ENCODE measurements around the gene SEMA6B. TPM values are rescaled to one million over a fixed set of nuclear protein-coding genes. Genes with fewer than 3 reads are reported as not detected.

The SEMA6B gene
- total RNA-seq, 3 donors from 2014 or later = 2.3 to 8.8 (median 3.2) TPM

DNA sequence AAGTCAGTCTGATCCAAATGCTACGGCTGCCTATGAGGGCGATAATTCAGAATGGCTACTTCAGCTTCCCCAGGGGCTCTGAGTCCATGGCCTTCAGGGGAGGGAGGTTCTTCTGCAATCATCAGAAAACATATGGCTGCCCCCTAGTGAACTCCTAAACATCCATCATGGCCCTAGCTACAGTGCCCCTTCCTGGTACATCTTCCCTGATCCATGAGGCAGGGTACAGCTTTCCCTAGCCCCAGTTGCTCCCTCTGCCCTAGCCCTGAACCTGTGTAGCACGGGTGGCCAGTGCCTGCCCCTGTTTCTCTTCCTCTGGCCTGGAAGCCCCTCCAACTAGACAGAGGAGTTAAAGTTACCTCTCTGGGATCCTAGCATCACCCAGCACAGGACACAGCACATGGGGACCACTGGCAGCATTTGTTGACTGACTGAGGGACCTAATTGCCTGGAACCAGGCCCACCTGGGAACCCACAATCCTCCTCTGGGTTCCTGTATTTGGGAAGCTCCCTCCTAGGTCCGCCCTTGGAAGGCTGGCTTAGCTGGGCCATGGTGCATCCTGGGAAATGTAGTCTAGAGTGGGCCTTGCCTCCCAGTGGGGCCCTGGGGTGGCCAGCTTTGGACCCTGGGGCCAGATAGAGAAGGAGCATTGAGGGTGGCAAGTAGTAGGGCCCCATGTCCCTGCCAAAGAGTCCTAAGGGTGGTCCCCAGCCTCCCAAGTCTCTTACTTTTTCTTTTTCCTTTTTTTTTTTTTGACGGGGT lies 17.7 kb upstream of the SEMA6B start:
- Histone ChIP-seq H3K27ac (peak overlapping the region in 1 of 2 donors; percentile 25), H3K36me3 (no peaks in the 10 kb centered on the region), H3K9me3 (no peaks in the 10 kb centered on the region), H3K4me1 (no peaks in the 10 kb centered on the region), H3K27me3 (peaks cover 6 to 57% of the 10 kb centered on the region in 2 donors), H3K4me3 (no peak overlapping the region)
- intact Hi-C loops (cut with DNase I; ENCODE audit: low total_unique reads) = no loop called here
- DNase-seq (ENCODE audit: low spot score in 2 of 2) = no peak
- TF ChIP-seq, protein P1, sequence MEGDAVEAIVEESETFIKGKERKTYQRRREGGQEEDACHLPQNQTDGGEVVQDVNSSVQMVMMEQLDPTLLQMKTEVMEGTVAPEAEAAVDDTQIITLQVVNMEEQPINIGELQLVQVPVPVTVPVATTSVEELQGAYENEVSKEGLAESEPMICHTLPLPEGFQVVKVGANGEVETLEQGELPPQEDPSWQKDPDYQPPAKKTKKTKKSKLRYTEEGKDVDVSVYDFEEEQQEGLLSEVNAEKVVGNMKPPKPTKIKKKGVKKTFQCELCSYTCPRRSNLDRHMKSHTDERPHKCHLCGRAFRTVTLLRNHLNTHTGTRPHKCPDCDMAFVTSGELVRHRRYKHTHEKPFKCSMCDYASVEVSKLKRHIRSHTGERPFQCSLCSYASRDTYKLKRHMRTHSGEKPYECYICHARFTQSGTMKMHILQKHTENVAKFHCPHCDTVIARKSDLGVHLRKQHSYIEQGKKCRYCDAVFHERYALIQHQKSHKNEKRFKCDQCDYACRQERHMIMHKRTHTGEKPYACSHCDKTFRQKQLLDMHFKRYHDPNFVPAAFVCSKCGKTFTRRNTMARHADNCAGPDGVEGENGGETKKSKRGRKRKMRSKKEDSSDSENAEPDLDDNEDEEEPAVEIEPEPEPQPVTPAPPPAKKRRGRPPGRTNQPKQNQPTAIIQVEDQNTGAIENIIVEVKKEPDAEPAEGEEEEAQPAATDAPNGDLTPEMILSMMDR (IDR thresholded peaks at IDR 0.05) = no peak
- TF ChIP-seq POLR2A (IDR thresholded peaks at IDR 0.05) (no peak), POLR2AphosphoS5 (IDR thresholded peaks at IDR 0.05) (no peak)

- Histone ChIP-seq H3K4me1 (no peaks in the 10 kb centered on the region), H3K36me3 (no peaks in the 10 kb centered on the region), H3K27ac (peak overlapping the region; percentile 60 to 76), H3K9me3 (no peaks in the 10 kb centered on the region), H3K27me3 (peaks cover 6 to 52% of the 10 kb centered on the region in 2 donors), H3K4me3 (no peak overlapping the region)
- intact Hi-C loops (cut with DNase I; ENCODE audit: low total_unique reads) = no loop called here
- no peak for TF ChIP-seq POLR2AphosphoS5 (IDR thresholded peaks at IDR 0.05)
- TF ChIP-seq, protein P1 (IDR thresholded peaks at IDR 0.05) = peak; percentile 40 to 66 (median 64)
- peak; percentile 28 to 66 for DNase-seq (ENCODE audit: low spot score in 2 of 2)
Measured at GRCh38 chr19:4576016-4576933, 16.8 kb upstream of the SEMA6B start.

DNA sequence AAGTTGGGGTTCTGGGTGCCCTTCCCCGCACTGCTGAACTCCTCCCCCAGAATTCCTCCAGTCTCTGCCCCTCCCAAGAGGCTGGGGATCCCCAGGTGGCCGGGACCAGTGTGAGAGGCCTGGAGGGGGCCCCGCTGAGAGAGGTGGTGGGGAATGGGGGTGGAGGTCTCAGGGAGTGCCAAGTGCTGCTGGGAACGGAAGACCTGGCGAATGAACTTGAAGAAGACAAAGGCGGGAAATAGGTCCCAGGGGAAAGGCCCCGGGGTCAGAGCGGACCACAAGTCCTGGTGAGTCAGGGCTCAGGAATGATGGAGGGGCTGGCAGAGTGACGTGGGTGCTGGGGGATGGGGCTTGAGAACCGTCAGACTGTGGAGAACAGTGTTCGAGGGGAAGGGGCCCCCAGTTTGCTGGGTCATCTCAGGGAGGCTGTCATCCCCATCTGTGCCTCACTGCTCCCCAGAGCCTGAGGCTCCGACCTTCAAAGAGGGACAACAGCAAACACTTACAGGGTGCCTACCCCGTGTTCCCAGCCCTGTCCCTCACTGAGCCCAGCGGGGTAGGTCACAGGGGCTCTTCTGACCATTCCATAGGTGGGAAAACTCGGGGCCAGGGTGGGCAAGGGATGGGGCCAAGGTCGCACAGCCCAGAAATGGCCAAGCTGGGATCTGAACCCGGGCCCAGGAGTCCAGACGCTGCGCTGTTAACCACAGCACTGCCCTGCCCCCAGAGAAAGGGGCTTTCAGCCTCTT lies 16.0 kb upstream of the SEMA6B start:
- H3K9me3 ChIP-seq = no peaks in the 10 kb centered on the region
- intact Hi-C loops (cut with DNase I; ENCODE audit: low total_unique reads) = no loop called here
- peak overlapping the region; percentile 60 to 80 for H3K27ac ChIP-seq
- peak in 1 of 2 donors; percentile 28 for DNase-seq (ENCODE audit: low spot score in 2 of 2)
- H3K4me3 ChIP-seq = peak overlapping the region in 1 of 3 donors; percentile 43
- peaks cover 3 to 44% of the 10 kb centered on the region in 2 donors for H3K27me3 ChIP-seq
- no peaks in the 10 kb centered on the region for H3K36me3 ChIP-seq
- peak; percentile 50 to 93 (median 79) for TF ChIP-seq POLR2AphosphoS5 (IDR thresholded peaks at IDR 0.05)
- no peak for TF ChIP-seq POLR2A (IDR thresholded peaks at IDR 0.05)
- TF ChIP-seq, protein P1 (IDR thresholded peaks at IDR 0.05) = no peak
- H3K4me1 ChIP-seq = no peaks in the 10 kb centered on the region

GRCh38 chr19:4573682-4574081 lies 14.2 kb upstream of the SEMA6B start:
- no peak overlapping the region for H3K4me3 ChIP-seq
- intact Hi-C loops (cut with DNase I; ENCODE audit: low total_unique reads) = no loop called here
- H3K27me3 ChIP-seq = peaks cover 0 to 27% of the 10 kb centered on the region in 2 donors
- H3K4me1 ChIP-seq = no peaks in the 10 kb centered on the region
- TF ChIP-seq POLR2A (IDR thresholded peaks at IDR 0.05) (no peak), POLR2AphosphoS5 (IDR thresholded peaks at IDR 0.05) (no peak)
- TF ChIP-seq, protein P1 (IDR thresholded peaks at IDR 0.05) = no peak
- no peaks in the 10 kb centered on the region for H3K36me3 ChIP-seq
- H3K9me3 ChIP-seq = no peaks in the 10 kb centered on the region
- H3K27ac ChIP-seq = no peak overlapping the region
- DNase-seq (ENCODE audit: low spot score in 2 of 2) = no peak

All from breast epithelium (tissue), 4 donors.